ENCODE measurements around the gene KIF15.

GRCh38 chr3:44902628-44903027 lies 141.0 kb downstream of the KIF15 start:
- TF ChIP-seq, protein P1, sequence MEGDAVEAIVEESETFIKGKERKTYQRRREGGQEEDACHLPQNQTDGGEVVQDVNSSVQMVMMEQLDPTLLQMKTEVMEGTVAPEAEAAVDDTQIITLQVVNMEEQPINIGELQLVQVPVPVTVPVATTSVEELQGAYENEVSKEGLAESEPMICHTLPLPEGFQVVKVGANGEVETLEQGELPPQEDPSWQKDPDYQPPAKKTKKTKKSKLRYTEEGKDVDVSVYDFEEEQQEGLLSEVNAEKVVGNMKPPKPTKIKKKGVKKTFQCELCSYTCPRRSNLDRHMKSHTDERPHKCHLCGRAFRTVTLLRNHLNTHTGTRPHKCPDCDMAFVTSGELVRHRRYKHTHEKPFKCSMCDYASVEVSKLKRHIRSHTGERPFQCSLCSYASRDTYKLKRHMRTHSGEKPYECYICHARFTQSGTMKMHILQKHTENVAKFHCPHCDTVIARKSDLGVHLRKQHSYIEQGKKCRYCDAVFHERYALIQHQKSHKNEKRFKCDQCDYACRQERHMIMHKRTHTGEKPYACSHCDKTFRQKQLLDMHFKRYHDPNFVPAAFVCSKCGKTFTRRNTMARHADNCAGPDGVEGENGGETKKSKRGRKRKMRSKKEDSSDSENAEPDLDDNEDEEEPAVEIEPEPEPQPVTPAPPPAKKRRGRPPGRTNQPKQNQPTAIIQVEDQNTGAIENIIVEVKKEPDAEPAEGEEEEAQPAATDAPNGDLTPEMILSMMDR (IDR thresholded peaks at IDR 0.05; ENCODE audit: low read depth, low read length, poor library complexity, severe bottlenecking), result no peak
- TF ChIP-seq EZH2phosphoT487 (IDR thresholded peaks at IDR 0.05; ENCODE audit: borderline replicate concordance, low read length), result no peak
